ENCODE data around the gene KCNIP4. TPM values are rescaled to one million over a fixed set of nuclear protein-coding genes. Genes with fewer than 3 reads are reported as not detected.

The KCNIP4 gene
- total and polyA plus RNA-seq, 10 of the 15 experiments (the other 5 are each of a cell fraction or from before 2014, with no cell fraction given) = 0.03 to 0.23 (median 0.13) TPM; not detected in 7

DNA sequence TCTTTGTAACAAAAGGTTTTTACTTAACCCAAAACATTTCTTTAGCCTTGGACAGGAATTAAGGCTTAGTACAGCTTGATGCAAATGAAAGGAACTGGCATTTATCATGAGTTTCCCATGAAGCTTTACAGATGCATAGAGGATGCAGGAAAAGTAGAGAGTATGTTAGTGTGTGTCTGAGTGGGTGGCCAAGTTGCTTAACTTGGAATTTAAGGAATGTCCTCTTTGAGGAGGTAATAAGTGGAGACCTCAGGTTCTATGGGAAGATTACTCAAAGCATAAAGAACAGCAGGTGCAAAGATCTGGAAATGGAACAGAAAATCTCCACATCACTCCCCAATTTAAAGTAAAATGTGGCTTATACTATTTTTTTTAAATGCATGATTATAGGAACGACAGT lies 457.9 kb downstream of the KCNIP4 start:
- no peaks in the 10 kb centered on the region for H3K4me1 ChIP-seq (ENCODE audit: control insufficient read depth, insufficient read depth, low read length)
- SMC1A ChIA-PET (ENCODE audit: uncharacterized antibody, unreplicated experiment) = no interaction called here
- 0% methylated on average over 1 of the region's 1 CpG for WGBS (ENCODE audit: insufficient coverage, insufficient replicate concordance, low lambda C conversion rate, missing lambda C conversion rate)
- H3K4me2 ChIP-seq (ENCODE audit: control insufficient read depth, insufficient read depth) = no peak overlapping the region
- BruUV-seq (replicated peaks) = no TSS peak
- in situ Hi-C loops (cut with MboI) = no loop called here
- intact Hi-C loops (cut with micrococcal nuclease; ENCODE audit: unreplicated experiment) = no loop called here
- FAIRE-seq (no peak), ATAC-seq (no peak), DNase-seq (ENCODE audit: low read depth, low spot score) (no peak)
- H3K9me3 ChIP-seq (replicated peaks; ENCODE audit: control insufficient read depth, insufficient read depth, low read length) = no peaks in the 10 kb centered on the region
- no peak overlapping the region for H3K27ac ChIP-seq (ENCODE audit: control insufficient read depth, insufficient read depth)
- no peak overlapping the region for H3K4me3 ChIP-seq
- POLR2A ChIA-PET = no interaction called here
- H3K36me3 ChIP-seq (ENCODE audit: control insufficient read depth in 2 of 2, insufficient read depth in 2 of 2, low read length in 1 of 2) = no peaks in the 10 kb centered on the region
- no peaks in the 10 kb centered on the region for H3K79me2 ChIP-seq (ENCODE audit: control insufficient read depth, insufficient read depth, low read length)
- CTCF ChIA-PET = no interaction called here
- H2AFZ ChIP-seq (ENCODE audit: control insufficient read depth, low read depth, low read length) = no peak overlapping the region
- no peaks in the 10 kb centered on the region for H4K20me1 ChIP-seq (ENCODE audit: control insufficient read depth, insufficient read depth)
- no peaks in the 10 kb centered on the region for H3K27me3 ChIP-seq (replicated peaks in 1 of 2; ENCODE audit: control insufficient read depth in 2 of 2, insufficient read depth in 2 of 2, low read length in 1 of 2)
- RAD21 ChIA-PET (ENCODE audit: unreplicated experiment) = no interaction called here
- H3K9ac ChIP-seq (ENCODE audit: control insufficient read depth, insufficient read depth, low read length) = no peak overlapping the region
- TF ChIP-seq BACH1 (IDR thresholded peaks at IDR 0.05; ENCODE audit: borderline replicate concordance) = no peak
- TF ChIP-seq NR2C2 (IDR thresholded peaks at IDR 0.05; ENCODE audit: borderline replicate concordance, control insufficient read depth, insufficient read length, low read depth) = no peak
- no peak for TF ChIP-seq TARDBP (IDR thresholded peaks at IDR 0.05; ENCODE audit: borderline replicate concordance)
- TF ChIP-seq MYC (IDR thresholded peaks at IDR 0.05; ENCODE audit: insufficient read depth, insufficient read length, insufficient replicate concordance, low read length, severe bottlenecking) = no peak
- no peak for TF ChIP-seq LARP7 (IDR thresholded peaks at IDR 0.05)
- TF ChIP-seq, protein P1, sequence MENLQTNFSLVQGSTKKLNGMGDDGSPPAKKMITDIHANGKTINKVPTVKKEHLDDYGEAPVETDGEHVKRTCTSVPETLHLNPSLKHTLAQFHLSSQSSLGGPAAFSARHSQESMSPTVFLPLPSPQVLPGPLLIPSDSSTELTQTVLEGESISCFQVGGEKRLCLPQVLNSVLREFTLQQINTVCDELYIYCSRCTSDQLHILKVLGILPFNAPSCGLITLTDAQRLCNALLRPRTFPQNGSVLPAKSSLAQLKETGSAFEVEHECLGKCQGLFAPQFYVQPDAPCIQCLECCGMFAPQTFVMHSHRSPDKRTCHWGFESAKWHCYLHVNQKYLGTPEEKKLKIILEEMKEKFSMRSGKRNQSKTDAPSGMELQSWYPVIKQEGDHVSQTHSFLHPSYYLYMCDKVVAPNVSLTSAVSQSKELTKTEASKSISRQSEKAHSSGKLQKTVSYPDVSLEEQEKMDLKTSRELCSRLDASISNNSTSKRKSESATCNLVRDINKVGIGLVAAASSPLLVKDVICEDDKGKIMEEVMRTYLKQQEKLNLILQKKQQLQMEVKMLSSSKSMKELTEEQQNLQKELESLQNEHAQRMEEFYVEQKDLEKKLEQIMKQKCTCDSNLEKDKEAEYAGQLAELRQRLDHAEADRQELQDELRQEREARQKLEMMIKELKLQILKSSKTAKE (IDR thresholded peaks at IDR 0.05; ENCODE audit: low read depth, poor library complexity, severe bottlenecking) = no peak
- TF ChIP-seq ZNF274 (IDR thresholded peaks at IDR 0.05; ENCODE audit: insufficient read depth, insufficient read length) = no peak
- TF ChIP-seq POLR2AphosphoS5 (IDR thresholded peaks at IDR 0.05; ENCODE audit: low read length) = no peak

Measured in GM12878 (cell line).